GM11168 (cell line): Measurements from ENCODE around the gene OMG.
"Not testable (repeated sequence)": the region's sequence is repeated elsewhere in the genome, so short reads cannot be mapped to it uniquely, and the experiment has no call there.

Source experiments
- in situ Hi-C: fragments of 300-500 bp; cut with MboI; formaldehyde crosslinking; loops from one replicate; pipeline ENCODE4 v1.12.0; 2022; ENCODE audit warnings: low sequenced_read_pairs; ENCODE audit not compliant: unreplicated experiment

OMG gene

GRCh38 chr17:31269036-31269577, 27.9 kb downstream of the OMG start:
- in situ Hi-C loops, result no loop called here

- in situ Hi-C loops, result no loop called here
Measured at GRCh38 chr17:31266042-31266441, 31.0 kb downstream of the OMG start.

GRCh38 chr17:31262923-31263322, 34.1 kb downstream of the OMG start:
- in situ Hi-C loops, result not testable (repeated sequence)

- in situ Hi-C loops, result no loop called here
Measured at GRCh38 chr17:31261601-31262000, 35.4 kb downstream of the OMG start.

- in situ Hi-C loops, result no loop called here
Measured at GRCh38 chr17:31260151-31260550, 36.9 kb downstream of the OMG start.

GRCh38 chr17:31256936-31257335, 40.1 kb downstream of the OMG start:
- in situ Hi-C loops, result no loop called here

- in situ Hi-C loops, result no loop called here
Measured at GRCh38 chr17:31254654-31255053, 42.4 kb downstream of the OMG start.

GRCh38 chr17:31252741-31253140, 44.3 kb downstream of the OMG start:
- in situ Hi-C loops, result no loop called here

GRCh38 chr17:31251970-31252328, 45.1 kb downstream of the OMG start:
- in situ Hi-C loops, result no loop called here

- in situ Hi-C loops, result no loop called here
Measured at GRCh38 chr17:31251105-31251969, 45.7 kb downstream of the OMG start.

GRCh38 chr17:31250229-31250628, 46.8 kb downstream of the OMG start:
- in situ Hi-C loops, result no loop called here

GRCh38 chr17:31249835-31250141, 47.3 kb downstream of the OMG start:
- in situ Hi-C loops, result no loop called here

- in situ Hi-C loops, result no loop called here
Measured at GRCh38 chr17:31248986-31249834, 47.8 kb downstream of the OMG start.
